ENCODE results near the gene TNFRSF12A. TPM values are rescaled to one million over a fixed set of nuclear protein-coding genes. Genes with fewer than 3 reads are reported as not detected.
"Not testable (repeated sequence)": the region's sequence is repeated elsewhere in the genome, so short reads cannot be mapped to it uniquely, and the experiment has no call there.

Gene TNFRSF12A
- polyA plus RNA-seq, 1 donor, result 6.7 TPM

GRCh38 chr16:3063625-3064386 lies 43.6 kb downstream of the TNFRSF12A start:
- DNase-seq, result no peak

- no peak for DNase-seq
These were observed 45.0 kb downstream of the TNFRSF12A start, which contains the start of gene IL32 for GRCh38 chr16:3065069-3065741. TSS of gene IL32 (plus strand) at chr16:3065640. CDS start at chr16:3065812, 172 bp downstream.

GRCh38 chr16:3065742-3066439 lies 45.7 kb downstream of the TNFRSF12A start:
- no peak for DNase-seq

GRCh38 chr16:3066440-3066748 lies 46.2 kb downstream of the TNFRSF12A start:
- DNase-seq, result no peak

- no peak for DNase-seq
These were observed 48.3 kb downstream of the TNFRSF12A start for GRCh38 chr16:3068487-3068886.

- not testable (repeated sequence) for DNase-seq
These were observed 49.0 kb downstream of the TNFRSF12A start for GRCh38 chr16:3069146-3069545.

- no peak for DNase-seq
These were observed 50.5 kb downstream of the TNFRSF12A start for GRCh38 chr16:3070608-3071111.

- no peak for DNase-seq
These were observed 51.5 kb downstream of the TNFRSF12A start for GRCh38 chr16:3071655-3072054.

Other genes starting within 250 kb of the TNFRSF12A start
- 182 TPM for gene ELOB, start 243.1 kb upstream of the TNFRSF12A start, polyA plus RNA-seq (ENCODE audit: insufficient read length)
- gene PRSS33, start 232.8 kb upstream of the TNFRSF12A start, polyA plus RNA-seq (ENCODE audit: insufficient read length), result 0.20 TPM
- gene PRSS41, start 221.9 kb upstream of the TNFRSF12A start, polyA plus RNA-seq (ENCODE audit: insufficient read length), result not detected
- 0.22 TPM for gene PRSS21, start 203.1 kb upstream of the TNFRSF12A start, polyA plus RNA-seq (ENCODE audit: insufficient read length)
- 0.48 TPM for gene ZG16B, start 190.1 kb upstream of the TNFRSF12A start, polyA plus RNA-seq (ENCODE audit: insufficient read length)
- 8.2 TPM for gene PRSS22, start 162.2 kb upstream of the TNFRSF12A start, polyA plus RNA-seq (ENCODE audit: insufficient read length)
- 15.2 TPM for gene FLYWCH2, start 137.2 kb upstream of the TNFRSF12A start, polyA plus RNA-seq (ENCODE audit: insufficient read length)
- gene FLYWCH1, start 108.4 kb upstream of the TNFRSF12A start, polyA plus RNA-seq (ENCODE audit: insufficient read length), result 16.4 TPM
- gene KREMEN2, start 56.1 kb upstream of the TNFRSF12A start, polyA plus RNA-seq (ENCODE audit: insufficient read length), result 1.4 TPM
- 9.6 TPM for gene PAQR4, start 51.0 kb upstream of the TNFRSF12A start, polyA plus RNA-seq (ENCODE audit: insufficient read length)
- 22.0 TPM for gene PKMYT1, start 39.9 kb upstream of the TNFRSF12A start, polyA plus RNA-seq (ENCODE audit: insufficient read length)
- gene CLDN9, start 7.4 kb upstream of the TNFRSF12A start, polyA plus RNA-seq (ENCODE audit: insufficient read length), result 2.0 TPM
- gene CLDN6, start 2.2 kb upstream of the TNFRSF12A start, polyA plus RNA-seq (ENCODE audit: insufficient read length), result 29.6 TPM
- 56.2 TPM for gene HCFC1R1, start 3.6 kb downstream of the TNFRSF12A start, polyA plus RNA-seq (ENCODE audit: insufficient read length)
- gene THOC6, start 3.7 kb downstream of the TNFRSF12A start, polyA plus RNA-seq (ENCODE audit: insufficient read length), result 29.5 TPM
- gene BICDL2, start 16.6 kb downstream of the TNFRSF12A start, polyA plus RNA-seq (ENCODE audit: insufficient read length), result 2.6 TPM
- gene MMP25, start 26.2 kb downstream of the TNFRSF12A start, polyA plus RNA-seq (ENCODE audit: insufficient read length), result 1.7 TPM
- gene IL32, start 45.3 kb downstream of the TNFRSF12A start, polyA plus RNA-seq (ENCODE audit: insufficient read length), result 23.4 TPM
- 0.10 TPM for gene ZSCAN10, start 78.9 kb downstream of the TNFRSF12A start, polyA plus RNA-seq (ENCODE audit: insufficient read length)
- gene ZNF205, start 92.2 kb downstream of the TNFRSF12A start, polyA plus RNA-seq (ENCODE audit: insufficient read length), result 15.2 TPM
- 13.2 TPM for gene ZNF213, start 114.7 kb downstream of the TNFRSF12A start, polyA plus RNA-seq (ENCODE audit: insufficient read length)
- gene OR1F1, start 167.8 kb downstream of the TNFRSF12A start, polyA plus RNA-seq (ENCODE audit: insufficient read length), result not detected
- gene ZNF200, start 214.8 kb downstream of the TNFRSF12A start, polyA plus RNA-seq (ENCODE audit: insufficient read length), result 16.9 TPM
- 0.35 TPM for gene MEFV, start 236.3 kb downstream of the TNFRSF12A start, polyA plus RNA-seq (ENCODE audit: insufficient read length)